Epithelial cell of esophagus (primary cell): ENCODE data around the gene RAB10.

Experiments
- DNase-seq: peaks from one replicate; pipeline ENCODE4 v3.0.0; 2010; ENCODE audit warnings: low read depth
- H3K4me3 ChIP-seq: 2 replicates; pipeline ENCODE4 v1.5.1; 2011; ENCODE audit warnings: mild to moderate bottlenecking, low read length, control low read depth
- CTCF ChIP-seq: IDR thresholded peaks from 2 replicates; pipeline ENCODE4 v1.5.1; 2011; ENCODE audit warnings: low read depth, mild to moderate bottlenecking, low read length, control low read depth, inconsistent platforms; ENCODE audit not compliant: insufficient read depth; ENCODE audit errors: missing control alignments

The RAB10 gene

GRCh38 chr2:26175466-26176278 lies 141.8 kb downstream of the RAB10 start:
- no peak for TF ChIP-seq CTCF
- no peak overlapping the region for H3K4me3 ChIP-seq
- no peak for DNase-seq

GRCh38 chr2:26176279-26176615 lies 142.4 kb downstream of the RAB10 start:
- TF ChIP-seq CTCF: no peak
- no peak overlapping the region for H3K4me3 ChIP-seq
- no peak for DNase-seq

GRCh38 chr2:26177122-26177521 lies 143.2 kb downstream of the RAB10 start:
- DNase-seq: no peak
- TF ChIP-seq CTCF: no peak
- no peak overlapping the region for H3K4me3 ChIP-seq

- no peak overlapping the region for H3K4me3 ChIP-seq
- TF ChIP-seq CTCF: no peak
These were observed 144.4 kb downstream of the RAB10 start for GRCh38 chr2:26178246-26178645.

GRCh38 chr2:26178746-26179436 lies 145.0 kb downstream of the RAB10 start:
- no peak for DNase-seq
- peak overlapping the region; percentile 32 for H3K4me3 ChIP-seq
- TF ChIP-seq CTCF: no peak

More at GRCh38 chr2:26178246-26178645, 144.4 kb downstream of the RAB10 start:
- DNase-seq: no peak

GRCh38 chr2:26179446-26179913 lies 145.6 kb downstream of the RAB10 start:
- no peak for DNase-seq
- no peak overlapping the region for H3K4me3 ChIP-seq
- TF ChIP-seq CTCF: no peak

- DNase-seq: no peak
- TF ChIP-seq CTCF: no peak
- H3K4me3 ChIP-seq: no peak overlapping the region
These were observed 148.6 kb downstream of the RAB10 start for GRCh38 chr2:26182441-26182840.
